22Rv1 (cell line): Measurements from ENCODE around the gene SYTL3.

Experiments
- CTCF ChIP-seq: fragments of 450-650 bp; IDR thresholded peaks from 2 replicates; pipeline ENCODE4 v1.5.1; 2017; ENCODE audit warnings: mild to moderate bottlenecking
- ZFX ChIP-seq: fragments of 450-650 bp; IDR thresholded peaks from 2 replicates; pipeline ENCODE4 v1.6.1; 2017; ENCODE audit warnings: antibody characterized with exemption, borderline replicate concordance

- no peak for TF ChIP-seq CTCF
- no peak for TF ChIP-seq ZFX
Observed at GRCh38 chr6:158647501-158647900, 2.4 kb upstream of the SYTL3 start.
